Ovary (tissue), 9 donors: ENCODE results near the gene RAI14. TPM values are rescaled to one million over a fixed set of nuclear protein-coding genes. Genes with fewer than 3 reads are reported as not detected.

Source experiments
- DNase-seq, 5 donors: peaks; one replicate each; pipeline ENCODE4 v3.0.0-alpha.2; 2019 to 2020
- H3K27ac ChIP-seq, 2 donors: fragments of 200-600 bp; one replicate each; pipeline versions ENCODE4 v1.5.1 to v1.8.0; 2019 to 2022
- H3K27me3 ChIP-seq: fragments of 200-600 bp; one replicate; pipeline ENCODE4 v1.8.0; 2022
- H3K36me3 ChIP-seq: fragments of 200-600 bp; sonication (generic); one replicate; pipeline ENCODE4 v1.5.1; 2019
- H3K4me1 ChIP-seq: one replicate; pipeline ENCODE4 v1.8.1; 2013; ENCODE audit warnings: mild to moderate bottlenecking, moderate library complexity; ENCODE audit not compliant: insufficient read depth
- H3K4me3 ChIP-seq: fragments of 200-600 bp; sonication (generic); one replicate; pipeline ENCODE4 v1.5.1; 2017
- H3K9me3 ChIP-seq, 2 donors: fragments of 200-600 bp in 1 of 2; sonication (generic) in 1 of 2; one replicate each; pipeline versions ENCODE4 v1.5.1 to v1.8.1; 2013 to 2019; ENCODE audit warnings: mild to moderate bottlenecking in 1 of 2, moderate library complexity in 1 of 2
- EP300 ChIP-seq: sonication (generic); formaldehyde crosslinking; IDR thresholded peaks from one replicate; pipeline ENCODE4 v1.6.1; 2017; ENCODE audit warnings: antibody characterized with exemption
- POLR2A ChIP-seq: fragments of 450-650 bp; IDR thresholded peaks from one replicate; pipeline ENCODE4 v1.6.1; 2017; ENCODE audit warnings: antibody characterized with exemption, mild to moderate bottlenecking, moderate library complexity
- WGBS, 3 donors: extraction: QIAGEN DNeasy Blood & Tissue Kit in 1 of 3; methylation state at CpG; one replicate each; pipeline versions ENCODE4 v1.1.5 to v1.1.7; 2013 to 2017; 5-methylcytosine and 5-hydroxymethylcytosine counted together
- intact Hi-C, 4 donors: fragments of 100-400 bp; cut with DNase I; formaldehyde crosslinking; loops; one replicate each; pipeline versions ENCODE4 v1.11.0 to v1.15.1; 2022 to 2023
- polyA plus RNA-seq, 2 donors: library from polyadenylated mRNA; stranded (reverse); fragments of 200-250 nt in 1 of 2; fragments of 350-450 nt in 1 of 2; fragmentation: Illumina TruSeq in 1 of 2; extraction: RNeasy Lipid Tissue Mini Kit (QIAGEN cat#74804) in 1 of 2; gene quantifications; one replicate each; pipeline ENCODE4 v1.2.3, GENCODE V29; 2013 to 2014
- total RNA-seq, 7 donors: library from RNA; depleted of rRNA in 2 of 7; stranded (reverse); fragments of >200 nt in 2 of 7; fragmentation: NEBNext Ultra II Directional in 3 of 7; extraction: Animal tissue kit (Norgen Biotek cat#: 25700) in 3 of 7; gene quantifications; one replicate each; pipeline versions ENCODE4 v1.1.0 to v1.2.4, GENCODE V29; 2016 to 2023
- TF ChIP-seq, protein P1 (sequence below), 3 donors: fragments of 450-650 bp in 2 of 3; fragments of 200-600 bp in 1 of 3; IDR thresholded peaks; one replicate each; pipeline versions ENCODE4 v1.5.1 to v1.8.0; 2016 to 2022; ENCODE audit warnings: antibody characterized with exemption in 3 of 3, mild to moderate bottlenecking in 1 of 3
- donor health status: DM: no; HTN: no; CAD: no; lungs with moderate emphysema.
- donor health status: DM: no; HTN: no; CAD: no.
- donor health status: Bipolar disorder and iron deficiency.
- donor health status: DM: yes; HTN: yes; CAD: no.
- donor health status: DM: no; HTN: no; CAD: no.
- donor health status: DM: yes; HTN: yes; CAD: no.

RAI14 gene
- total and polyA plus RNA-seq, 9 donors: 8.2 to 36.1 (median 25.9) TPM

DNA sequence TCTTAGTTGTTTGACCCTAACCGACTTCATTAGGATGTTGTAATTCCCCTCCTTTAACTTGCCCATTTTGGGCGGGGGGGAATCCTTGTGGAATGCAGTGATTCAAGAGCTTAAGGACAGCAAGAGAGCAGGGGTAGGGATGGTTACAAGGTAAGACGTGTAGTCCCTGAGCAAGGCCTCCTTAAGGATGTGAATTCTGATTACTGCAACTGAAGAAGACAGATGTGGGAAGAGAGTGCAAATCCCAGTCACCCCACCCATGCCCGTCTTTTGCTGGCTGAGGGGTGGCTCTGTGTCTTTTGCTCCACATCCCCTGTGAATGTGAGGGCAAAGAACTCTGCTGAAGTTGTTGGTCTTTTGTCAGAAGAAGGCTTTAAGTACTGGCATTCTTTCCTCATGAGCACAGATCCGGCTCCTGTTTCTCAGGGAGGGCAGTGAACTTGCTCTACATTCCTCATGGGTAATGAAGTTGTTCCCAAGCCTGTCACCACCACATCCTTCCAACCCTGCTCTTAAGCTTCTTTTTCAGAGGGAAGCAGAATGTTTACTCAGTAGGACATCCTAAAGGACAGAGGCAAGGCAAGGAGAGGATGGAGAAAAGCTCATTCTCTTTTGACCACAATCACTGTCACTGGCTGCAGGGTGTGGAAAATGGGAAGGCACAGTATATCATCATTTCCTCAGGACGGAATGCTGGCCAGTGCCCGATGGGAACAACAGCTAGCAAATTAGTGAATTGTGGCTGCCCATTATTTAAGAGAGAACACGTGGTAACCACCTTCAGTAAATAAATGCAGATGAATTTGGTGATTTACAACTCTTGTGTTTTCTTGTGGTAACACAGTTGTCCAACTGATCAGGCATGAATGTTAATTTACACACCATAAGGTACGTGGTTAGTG lies 61.5 kb downstream of the RAI14 start:
- H3K36me3 ChIP-seq: no peaks in the 10 kb centered on the region
- TF ChIP-seq POLR2A: no peak
- TF ChIP-seq, protein P1, sequence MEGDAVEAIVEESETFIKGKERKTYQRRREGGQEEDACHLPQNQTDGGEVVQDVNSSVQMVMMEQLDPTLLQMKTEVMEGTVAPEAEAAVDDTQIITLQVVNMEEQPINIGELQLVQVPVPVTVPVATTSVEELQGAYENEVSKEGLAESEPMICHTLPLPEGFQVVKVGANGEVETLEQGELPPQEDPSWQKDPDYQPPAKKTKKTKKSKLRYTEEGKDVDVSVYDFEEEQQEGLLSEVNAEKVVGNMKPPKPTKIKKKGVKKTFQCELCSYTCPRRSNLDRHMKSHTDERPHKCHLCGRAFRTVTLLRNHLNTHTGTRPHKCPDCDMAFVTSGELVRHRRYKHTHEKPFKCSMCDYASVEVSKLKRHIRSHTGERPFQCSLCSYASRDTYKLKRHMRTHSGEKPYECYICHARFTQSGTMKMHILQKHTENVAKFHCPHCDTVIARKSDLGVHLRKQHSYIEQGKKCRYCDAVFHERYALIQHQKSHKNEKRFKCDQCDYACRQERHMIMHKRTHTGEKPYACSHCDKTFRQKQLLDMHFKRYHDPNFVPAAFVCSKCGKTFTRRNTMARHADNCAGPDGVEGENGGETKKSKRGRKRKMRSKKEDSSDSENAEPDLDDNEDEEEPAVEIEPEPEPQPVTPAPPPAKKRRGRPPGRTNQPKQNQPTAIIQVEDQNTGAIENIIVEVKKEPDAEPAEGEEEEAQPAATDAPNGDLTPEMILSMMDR (IDR thresholded peaks at IDR 0.05): no peak
- TF ChIP-seq EP300: no peak
- intact Hi-C loops: no loop called here
- H3K27me3 ChIP-seq: no peaks in the 10 kb centered on the region
- WGBS, 3 donors: 55 to 69% (median 67%) methylated on average over 9 of the region's 9 CpGs
- H3K27ac ChIP-seq: no peak overlapping the region
- DNase-seq: no peak
- H3K4me3 ChIP-seq: no peak overlapping the region
- H3K9me3 ChIP-seq: no peaks in the 10 kb centered on the region
- no peaks in the 10 kb centered on the region for H3K4me1 ChIP-seq

DNA sequence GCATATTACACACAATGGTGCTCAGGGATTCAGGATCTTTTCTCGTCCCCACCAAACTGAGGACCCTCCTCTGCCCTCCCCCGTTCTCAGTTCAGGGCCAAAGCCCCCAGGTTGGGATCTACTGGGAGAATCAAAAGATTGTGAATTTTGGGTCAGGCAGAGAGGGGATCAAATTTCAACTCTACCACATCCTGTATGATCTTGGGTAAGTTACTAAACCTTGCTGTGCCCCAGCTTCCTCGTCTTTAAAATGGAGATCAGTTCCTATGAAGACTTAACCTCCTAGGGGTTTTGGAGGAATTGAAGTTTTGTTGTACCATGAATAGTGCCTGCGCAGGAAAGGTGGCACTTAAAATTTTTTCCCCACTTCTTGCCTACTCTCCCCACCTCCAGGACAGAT lies 62.4 kb downstream of the RAI14 start:
- no peak for DNase-seq
- Histone ChIP-seq H3K9me3 (no peaks in the 10 kb centered on the region), H3K27ac (no peak overlapping the region), H3K36me3 (no peaks in the 10 kb centered on the region), H3K4me3 (no peak overlapping the region), H3K4me1 (no peaks in the 10 kb centered on the region), H3K27me3 (no peaks in the 10 kb centered on the region)
- TF ChIP-seq EP300: no peak
- TF ChIP-seq POLR2A: no peak
- TF ChIP-seq, protein P1 (IDR thresholded peaks at IDR 0.05): no peak
- 93 to 98% (median 96%) methylated on average over 4 of the region's 4 CpGs for WGBS, 3 donors
- intact Hi-C loops: no loop called here

GRCh38 chr5:34719029-34719428 lies 62.9 kb downstream of the RAI14 start:
- 85 to 93% (median 92%) methylated on average over 8 of the region's 8 CpGs for WGBS, 3 donors
- intact Hi-C loops: no loop called here
- Histone ChIP-seq H3K4me3 (no peak overlapping the region), H3K27me3 (no peaks in the 10 kb centered on the region), H3K9me3 (no peaks in the 10 kb centered on the region), H3K27ac (no peak overlapping the region), H3K36me3 (no peaks in the 10 kb centered on the region), H3K4me1 (no peaks in the 10 kb centered on the region)
- DNase-seq: no peak
- TF ChIP-seq, protein P1 (IDR thresholded peaks at IDR 0.05): no peak
- TF ChIP-seq EP300: no peak
- TF ChIP-seq POLR2A: no peak

GRCh38 chr5:34721327-34721726 lies 65.2 kb downstream of the RAI14 start:
- Histone ChIP-seq H3K4me3 (no peak overlapping the region), H3K27ac (no peak overlapping the region), H3K36me3 (no peaks in the 10 kb centered on the region), H3K4me1 (no peaks in the 10 kb centered on the region), H3K27me3 (no peaks in the 10 kb centered on the region), H3K9me3 (no peaks in the 10 kb centered on the region)
- 73 to 83% (median 78%) methylated on average over 3 of the region's 3 CpGs for WGBS, 3 donors
- TF ChIP-seq EP300 (no peak), POLR2A (no peak)
- TF ChIP-seq, protein P1 (IDR thresholded peaks at IDR 0.05): no peak
- intact Hi-C loops: no loop called here
- DNase-seq: no peak
